Neural crest cell (in vitro differentiated cells): ENCODE data around the gene RDH5. TPM values are rescaled to one million over a fixed set of nuclear protein-coding genes. Genes with fewer than 3 reads are reported as not detected.

Source experiments
- DNase-seq: peaks from one replicate; pipeline ENCODE4 v3.0.0; 2021; ENCODE audit warnings: low read depth, mixed read lengths, low spot score
- H3K27ac Mint-ChIP-seq: one replicate; pipeline ENCODE4 v1.8.0; 2021; ENCODE audit warnings: mild to moderate bottlenecking, mixed read lengths; ENCODE audit not compliant: unreplicated experiment
- H3K27me3 Mint-ChIP-seq: 2 replicates; pipeline ENCODE4 v1.8.0; 2021; ENCODE audit warnings: low read depth, mild to moderate bottlenecking, mixed read lengths
- H3K36me3 Mint-ChIP-seq: 2 replicates; pipeline ENCODE4 v1.8.0; 2021; ENCODE audit warnings: low read depth, mild to moderate bottlenecking, mixed read lengths
- H3K4me1 Mint-ChIP-seq: 2 replicates; pipeline ENCODE4 v1.8.0; 2021; ENCODE audit warnings: mixed read lengths
- H3K4me3 Mint-ChIP-seq: one replicate; pipeline ENCODE4 v1.8.0; 2021; ENCODE audit warnings: mild to moderate bottlenecking, mixed read lengths
- H3K9me3 Mint-ChIP-seq: 2 replicates; pipeline ENCODE4 v1.8.0; 2021; ENCODE audit warnings: mixed read lengths
- total RNA-seq: library from RNA; stranded (reverse); gene quantifications from 2 replicates; pipeline ENCODE4 v1.2.1, GENCODE V29; 2021
- TF ChIP-seq, protein P1 (sequence below): fragments of 200-600 bp; sonication (generic); conservative IDR thresholded peaks from 2 replicates; pipeline ENCODE4 v1.5.0; 2021; ENCODE audit warnings: antibody characterized with exemption, mild to moderate bottlenecking

RDH5 gene
- total RNA-seq, 1 donor from 2014 or later, result 14.2 TPM

DNA sequence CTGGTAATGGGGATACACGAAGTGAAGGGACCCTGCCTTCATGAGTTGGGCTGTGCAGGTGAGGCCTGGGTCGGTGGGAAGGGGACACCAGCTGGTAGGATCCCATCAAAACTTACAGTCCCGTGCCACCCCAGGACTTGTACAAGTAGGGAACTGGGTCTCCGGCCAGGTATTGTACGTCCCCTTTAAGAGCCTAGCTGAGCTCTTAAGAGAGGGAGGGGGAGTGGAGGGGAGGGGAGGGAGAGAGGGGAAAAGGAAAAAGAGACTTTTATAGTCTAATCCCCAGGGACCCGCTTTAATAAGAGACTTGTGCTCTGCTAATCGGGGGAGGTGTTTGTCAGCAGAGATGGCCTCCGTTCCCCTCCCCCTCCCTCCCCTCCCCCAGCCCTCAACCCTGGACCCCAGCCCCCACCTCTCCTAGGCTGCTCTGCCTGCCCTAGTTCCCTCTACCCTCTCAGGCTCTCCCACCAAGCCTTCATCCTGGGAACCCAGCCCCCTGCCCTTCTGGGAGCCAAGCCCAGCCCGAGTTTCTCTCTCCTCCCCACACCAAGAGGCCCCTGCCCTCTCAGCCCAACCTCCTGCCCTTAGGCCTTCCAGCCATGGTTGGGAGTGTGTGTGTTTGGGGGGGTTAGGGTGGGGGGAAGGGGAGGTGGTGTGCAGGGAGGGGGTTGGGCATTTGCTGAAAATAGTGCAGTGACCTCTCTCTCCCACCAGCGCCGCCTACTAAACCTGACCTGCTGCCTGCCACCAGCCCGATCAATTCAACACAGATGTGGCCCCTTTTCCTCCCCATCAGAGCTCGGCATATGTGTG is 25.4 kb downstream of the RDH5 start:
- peaks cover 12% of the 10 kb centered on the region for H3K36me3 Mint-ChIP-seq
- peaks cover 65% of the 10 kb centered on the region for H3K4me1 Mint-ChIP-seq
- H3K27ac Mint-ChIP-seq, result peak overlapping the region; percentile 95
- H3K27me3 Mint-ChIP-seq, result no peaks in the 10 kb centered on the region
- TF ChIP-seq, protein P1, sequence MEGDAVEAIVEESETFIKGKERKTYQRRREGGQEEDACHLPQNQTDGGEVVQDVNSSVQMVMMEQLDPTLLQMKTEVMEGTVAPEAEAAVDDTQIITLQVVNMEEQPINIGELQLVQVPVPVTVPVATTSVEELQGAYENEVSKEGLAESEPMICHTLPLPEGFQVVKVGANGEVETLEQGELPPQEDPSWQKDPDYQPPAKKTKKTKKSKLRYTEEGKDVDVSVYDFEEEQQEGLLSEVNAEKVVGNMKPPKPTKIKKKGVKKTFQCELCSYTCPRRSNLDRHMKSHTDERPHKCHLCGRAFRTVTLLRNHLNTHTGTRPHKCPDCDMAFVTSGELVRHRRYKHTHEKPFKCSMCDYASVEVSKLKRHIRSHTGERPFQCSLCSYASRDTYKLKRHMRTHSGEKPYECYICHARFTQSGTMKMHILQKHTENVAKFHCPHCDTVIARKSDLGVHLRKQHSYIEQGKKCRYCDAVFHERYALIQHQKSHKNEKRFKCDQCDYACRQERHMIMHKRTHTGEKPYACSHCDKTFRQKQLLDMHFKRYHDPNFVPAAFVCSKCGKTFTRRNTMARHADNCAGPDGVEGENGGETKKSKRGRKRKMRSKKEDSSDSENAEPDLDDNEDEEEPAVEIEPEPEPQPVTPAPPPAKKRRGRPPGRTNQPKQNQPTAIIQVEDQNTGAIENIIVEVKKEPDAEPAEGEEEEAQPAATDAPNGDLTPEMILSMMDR, result no peak
- DNase-seq, result peak; percentile 79
- H3K4me3 Mint-ChIP-seq, result peak overlapping the region; percentile 96
- no peaks in the 10 kb centered on the region for H3K9me3 Mint-ChIP-seq

DNA sequence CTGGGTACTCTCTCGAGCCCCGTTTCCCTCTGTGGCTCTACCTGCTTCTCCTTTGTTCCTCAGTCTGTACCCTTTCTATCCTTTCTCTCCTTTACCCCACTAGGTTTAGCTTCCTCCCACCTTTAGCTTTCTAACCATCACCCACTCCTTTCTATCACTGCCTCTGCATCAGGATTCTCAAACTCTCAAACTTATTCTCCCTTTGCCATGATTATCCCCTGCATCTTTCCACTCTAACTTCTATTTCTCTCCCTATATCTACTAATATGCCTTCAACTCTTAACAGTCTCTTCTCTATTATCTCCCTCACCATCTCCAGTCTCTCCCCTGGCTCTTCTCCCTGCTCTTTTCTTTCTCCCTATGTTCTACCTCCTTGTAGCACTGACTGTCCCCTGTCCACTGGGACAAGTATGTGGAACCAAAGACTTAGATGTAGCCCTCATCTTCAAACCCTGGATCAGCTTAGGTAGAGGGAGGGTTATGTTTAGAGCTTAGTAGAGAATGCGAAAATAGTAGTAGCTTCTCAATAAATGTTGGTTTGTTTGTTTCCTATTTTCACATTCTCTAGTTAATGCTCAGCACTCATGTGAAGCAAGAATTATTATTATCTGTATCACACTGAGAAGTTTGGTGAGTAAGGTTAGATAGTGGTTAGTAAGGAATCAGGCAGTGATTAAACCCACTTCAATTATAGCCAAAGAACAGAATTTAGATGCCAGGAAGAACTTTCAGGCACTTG is 26.1 kb downstream of the RDH5 start:
- no peaks in the 10 kb centered on the region for H3K27me3 Mint-ChIP-seq
- peak overlapping the region; percentile 95 for H3K27ac Mint-ChIP-seq
- TF ChIP-seq, protein P1, result no peak
- no peaks in the 10 kb centered on the region for H3K9me3 Mint-ChIP-seq
- H3K4me3 Mint-ChIP-seq, result peak overlapping the region; percentile 96
- peaks cover 19% of the 10 kb centered on the region for H3K36me3 Mint-ChIP-seq
- no peak for DNase-seq
- H3K4me1 Mint-ChIP-seq, result peaks cover 72% of the 10 kb centered on the region

DNA sequence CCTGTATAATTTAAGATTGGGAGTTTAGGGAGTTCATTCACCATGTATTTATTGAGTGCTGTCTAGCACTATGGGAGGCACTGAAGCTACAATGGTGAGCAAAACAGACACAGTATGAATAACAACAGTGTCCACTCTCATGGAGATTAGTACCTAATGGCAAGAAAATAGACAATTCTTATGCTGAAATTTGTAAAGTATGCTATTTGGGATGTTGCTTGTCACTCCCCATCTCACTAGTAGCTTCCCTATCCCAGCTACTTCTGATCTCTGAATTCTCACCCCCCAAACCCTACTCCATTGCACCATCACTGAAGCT is 26.7 kb downstream of the RDH5 start:
- DNase-seq, result no peak
- peak overlapping the region; percentile 96 for H3K4me3 Mint-ChIP-seq
- TF ChIP-seq, protein P1, result no peak
- H3K27me3 Mint-ChIP-seq, result no peaks in the 10 kb centered on the region
- H3K4me1 Mint-ChIP-seq, result peaks cover 68% of the 10 kb centered on the region
- H3K36me3 Mint-ChIP-seq, result peaks cover 19% of the 10 kb centered on the region
- no peak overlapping the region for H3K27ac Mint-ChIP-seq
- H3K9me3 Mint-ChIP-seq, result no peaks in the 10 kb centered on the region

DNA sequence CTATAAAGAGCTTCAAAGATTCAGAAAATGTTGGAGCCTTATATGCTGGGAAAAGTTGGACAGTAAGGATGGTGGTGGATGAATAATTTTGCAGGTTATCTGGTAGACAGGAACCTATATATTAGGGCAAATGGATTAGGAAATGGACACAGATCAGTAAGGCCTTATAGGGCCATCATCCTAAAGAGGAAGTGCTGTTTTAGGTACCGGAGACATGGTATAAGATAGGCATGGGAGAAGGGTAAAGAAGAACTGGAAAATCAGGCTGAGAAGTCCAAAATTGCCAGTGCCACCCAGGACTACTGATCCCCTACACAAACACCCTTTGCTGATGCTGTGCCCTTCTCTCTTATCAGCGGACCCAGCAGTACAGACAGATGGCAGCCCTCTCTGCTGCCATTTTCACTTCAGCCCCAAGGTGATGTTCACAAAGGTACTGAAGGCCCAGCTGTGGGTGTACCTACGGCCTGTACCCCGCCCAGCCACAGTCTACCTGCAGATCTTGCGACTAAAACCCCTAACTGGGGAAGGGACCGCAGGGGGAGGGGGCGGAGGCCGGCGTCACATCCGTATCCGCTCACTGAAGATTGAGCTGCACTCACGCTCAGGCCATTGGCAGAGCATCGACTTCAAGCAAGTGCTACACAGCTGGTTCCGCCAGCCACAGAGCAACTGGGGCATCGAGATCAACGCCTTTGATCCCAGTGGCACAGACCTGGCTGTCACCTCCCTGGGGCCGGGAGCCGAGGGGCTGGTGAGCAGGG is 28.2 kb downstream of the RDH5 start:
- H3K4me3 Mint-ChIP-seq, result peak overlapping the region; percentile 96
- DNase-seq, result no peak
- TF ChIP-seq, protein P1, result no peak
- peaks cover 58% of the 10 kb centered on the region for H3K4me1 Mint-ChIP-seq
- H3K27ac Mint-ChIP-seq, result peak overlapping the region; percentile 29
- peaks cover 28% of the 10 kb centered on the region for H3K36me3 Mint-ChIP-seq
- H3K27me3 Mint-ChIP-seq, result no peaks in the 10 kb centered on the region
- no peaks in the 10 kb centered on the region for H3K9me3 Mint-ChIP-seq

DNA sequence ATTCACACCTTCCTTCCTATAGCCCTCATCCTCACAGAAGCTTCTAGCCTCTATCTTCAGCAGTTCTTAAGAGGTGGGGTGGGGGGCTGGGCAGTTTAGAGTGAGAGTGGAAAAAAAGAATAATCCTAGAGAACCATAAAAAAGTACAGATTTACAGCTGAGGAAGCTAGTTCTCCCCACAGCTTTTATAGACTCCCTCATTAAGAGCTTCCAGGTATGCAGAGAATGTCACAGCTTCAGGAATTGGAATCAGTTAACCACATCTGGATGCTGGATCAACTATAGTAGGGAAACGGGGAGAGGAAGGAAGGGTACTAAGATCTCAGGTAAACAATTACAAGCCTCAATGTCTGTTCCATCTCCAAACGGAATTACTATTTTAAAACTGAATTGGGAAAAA is 35.1 kb downstream of the RDH5 start:
- Mint-ChIP-seq H3K36me3 (peaks cover 37% of the 10 kb centered on the region), H3K4me3 (peak overlapping the region; percentile 6), H3K9me3 (no peaks in the 10 kb centered on the region), H3K27ac (no peak overlapping the region), H3K4me1 (peaks cover 36% of the 10 kb centered on the region), H3K27me3 (no peaks in the 10 kb centered on the region)
- TF ChIP-seq, protein P1, result no peak
- DNase-seq, result no peak
